Hepatocyte (in vitro differentiated cells): Measurements from ENCODE around the gene ZBTB25.

Source experiments
- CTCF ChIP-seq: fragments of 200-600 bp; sonication (generic); IDR thresholded peaks from 2 replicates; pipeline ENCODE4 v1.5.1; 2016; ENCODE audit warnings: antibody characterized with exemption, mild to moderate bottlenecking; ENCODE audit not compliant: poor library complexity
- EZH2phosphoT487 ChIP-seq: fragments of 200-600 bp; sonication (generic); IDR thresholded peaks from one replicate; pipeline ENCODE4 v1.6.1; 2018; ENCODE audit warnings: antibody characterized with exemption, mild to moderate bottlenecking, low read depth, moderate library complexity; ENCODE audit not compliant: unreplicated experiment, severe bottlenecking

GRCh38 chr14:64465191-64465822, 38.3 kb downstream of the ZBTB25 start, which contains the start of gene AKAP5:
- TF ChIP-seq CTCF (no peak), EZH2phosphoT487 (no peak)
